Neural cell (in vitro differentiated cells): ENCODE data around the gene SPAG16.

Experiments used
- CTCF ChIP-seq: fragments of 450-650 bp; IDR thresholded peaks from 2 replicates; pipeline ENCODE4 v1.5.1; 2014; ENCODE audit warnings: antibody characterized with exemption, mild to moderate bottlenecking, moderate library complexity; ENCODE audit not compliant: poor library complexity, severe bottlenecking
- EP300 ChIP-seq: fragments of 450-650 bp; conservative IDR thresholded peaks from 2 replicates; pipeline ENCODE4 v1.6.1; 2014; ENCODE audit warnings: antibody characterized with exemption, mild to moderate bottlenecking, moderate library complexity; ENCODE audit not compliant: poor library complexity, severe bottlenecking

GRCh38 chr2:214401580-214401979 lies 1117.3 kb downstream of the SPAG16 start:
- TF ChIP-seq CTCF (no peak), EP300 (no peak)
